IMR-90 (cell line): ENCODE results near the gene GRHL3. TPM values are rescaled to one million over a fixed set of nuclear protein-coding genes. Genes with fewer than 3 reads are reported as not detected.
A peak's percentile ranks its signal among the peaks of the same experiment; 100 is the strongest.

Experiments
- ATAC-seq: fragments of 200-7000 bp; cut with Tn5 transposase; 2 replicates; pipeline ENCODE4 v1.9.1; 2020; ENCODE audit warnings: low read depth, mild to moderate bottlenecking, moderate library complexity
- BruUV-seq: library from RNA; stranded (reverse); fragments of 400-500 nt; replicated peaks from 2 replicates; lab custom pipeline; 2021; lab: Mats Ljungman, UMichigan
- CTCF ChIA-PET: fragments of 300-600 bp; formaldehyde crosslinking; extraction: SDS; loops from one replicate; lab custom pipeline; 2021; ENCODE audit warnings: antibody characterized with exemption; lab: Yijun Ruan, JAX
- POLR2A ChIA-PET: fragments of 300-600 bp; sonication (Branson Sonifier 250); formaldehyde crosslinking; loops from one replicate; lab custom pipeline; 2022; ENCODE audit warnings: antibody characterized with exemption; ENCODE audit not compliant: unreplicated experiment; lab: Charles Lee
- DNase-seq: peaks from one replicate; pipeline ENCODE4 v3.0.0; 2013
- H2AFZ ChIP-seq: replicated peaks from 2 replicates; pipeline ENCODE3; 2013; ENCODE audit warnings: low read length, mild to moderate bottlenecking; ENCODE audit not compliant: poor library complexity
- H2AK5ac ChIP-seq: 2 replicates; pipeline ENCODE4 v1.6.1; 2013; ENCODE audit warnings: low read depth, low read length, inconsistent platforms
- H2AK9ac ChIP-seq: replicated peaks from 2 replicates; pipeline ENCODE3; 2013; ENCODE audit warnings: mild to moderate bottlenecking, low read depth, low read length, moderate library complexity; ENCODE audit not compliant: poor library complexity
- H2BK120ac ChIP-seq: 2 replicates; pipeline ENCODE4 v1.6.1; 2013; ENCODE audit warnings: low read depth, low read length, inconsistent platforms
- H2BK15ac ChIP-seq: 3 replicates; pipeline ENCODE4 v1.6.1; 2013; ENCODE audit warnings: low read depth, low read length, inconsistent platforms
- H2BK20ac ChIP-seq: 2 replicates; pipeline ENCODE4 v1.6.1; 2013; ENCODE audit warnings: low read depth, mild to moderate bottlenecking, inconsistent platforms, low read length, moderate library complexity
- H2BK5ac ChIP-seq: 2 replicates; pipeline ENCODE4 v1.6.1; 2013; ENCODE audit warnings: mild to moderate bottlenecking, low read depth, low read length, inconsistent platforms; ENCODE audit not compliant: poor library complexity, severe bottlenecking
- H3K14ac ChIP-seq: replicated peaks from 2 replicates; pipeline ENCODE4 v1.6.1; 2013; ENCODE audit warnings: low read depth, low read length, inconsistent platforms
- H3K18ac ChIP-seq: 2 replicates; pipeline ENCODE4 v1.6.1; 2013; ENCODE audit warnings: low read depth, low read length, control low read depth
- H3K23ac ChIP-seq: 2 replicates; pipeline ENCODE4 v1.6.1; 2013; ENCODE audit warnings: low read depth, low read length, inconsistent platforms
- H3K27ac ChIP-seq: 2 replicates; pipeline ENCODE4 v1.5.1; 2013; ENCODE audit warnings: mild to moderate bottlenecking, control low read depth, low read length; ENCODE audit not compliant: insufficient read depth
- H3K27me3 ChIP-seq: 2 replicates; pipeline ENCODE4 v1.6.1; 2013; ENCODE audit warnings: low read length; ENCODE audit not compliant: control insufficient read depth, insufficient read depth
- H3K36me3 ChIP-seq: 2 replicates; pipeline ENCODE4 v1.6.1; 2013; ENCODE audit warnings: low read length, mixed read lengths; ENCODE audit not compliant: control insufficient read depth, insufficient read depth
- H3K4ac ChIP-seq: 2 replicates; pipeline ENCODE4 v1.6.1; 2013; ENCODE audit warnings: low read depth, low read length, inconsistent platforms
- H3K4me1 ChIP-seq: 2 replicates; pipeline ENCODE4 v1.6.1; 2013; ENCODE audit warnings: low read length, mixed read lengths; ENCODE audit not compliant: control insufficient read depth, insufficient read depth
- H3K4me2 ChIP-seq: 2 replicates; pipeline ENCODE4 v1.6.1; 2013; ENCODE audit warnings: low read depth, mild to moderate bottlenecking, control low read depth, low read length, moderate library complexity
- H3K4me3 ChIP-seq: 2 replicates; pipeline ENCODE4 v1.5.1; 2013; ENCODE audit warnings: low read depth, mild to moderate bottlenecking, control low read depth, low read length, moderate library complexity; ENCODE audit not compliant: insufficient read depth
- H3K56ac ChIP-seq: 2 replicates; pipeline ENCODE4 v1.6.1; 2013; ENCODE audit warnings: low read length, inconsistent platforms; ENCODE audit not compliant: insufficient read depth; ENCODE audit errors: extremely low read depth
- H3K79me1 ChIP-seq, 2 experiments: 2 replicates each; pipeline ENCODE4 v1.6.1; 2013; ENCODE audit warnings: low read length in 2 of 2, inconsistent platforms in 1 of 2, low read depth in 1 of 2
- H3K9ac ChIP-seq: 2 replicates; pipeline ENCODE4 v1.6.1; 2013; ENCODE audit warnings: low read depth, low read length, control low read depth
- H3K9me1 ChIP-seq: 2 replicates; pipeline ENCODE4 v1.6.1; 2013; ENCODE audit warnings: low read length, inconsistent platforms; ENCODE audit not compliant: insufficient read depth
- H3K9me3 ChIP-seq: 2 replicates; pipeline ENCODE4 v1.6.1; 2013; ENCODE audit warnings: low read length; ENCODE audit not compliant: control insufficient read depth, insufficient read depth
- H4K20me1 ChIP-seq: 2 replicates; pipeline ENCODE4 v1.6.1; 2013; ENCODE audit warnings: low read length, inconsistent platforms; ENCODE audit not compliant: insufficient read depth
- H4K5ac ChIP-seq: 2 replicates; pipeline ENCODE4 v1.6.1; 2013; ENCODE audit warnings: mild to moderate bottlenecking, low read depth, low read length, control low read depth
- H4K8ac ChIP-seq, 2 experiments: 2 replicates each; pipeline ENCODE4 v1.6.1; 2013; ENCODE audit warnings: low read depth in 2 of 2, low read length in 2 of 2, control low read depth in 1 of 2, inconsistent platforms in 1 of 2
- H4K91ac ChIP-seq: 2 replicates; pipeline ENCODE4 v1.6.1; 2013; ENCODE audit warnings: low read depth, low read length, inconsistent platforms; ENCODE audit not compliant: insufficient read depth
- NFE2L2 ChIP-seq: fragments of 150-350 bp; IDR thresholded peaks from 2 replicates; pipeline ENCODE4 v1.6.1; 2016; ENCODE audit warnings: low read depth, mild to moderate bottlenecking, low read length
- RCOR1 ChIP-seq: IDR thresholded peaks from 2 replicates; pipeline ENCODE4 v1.6.1; 2012; ENCODE audit warnings: mild to moderate bottlenecking, low read length, improper control_type of control experiment; ENCODE audit not compliant: insufficient replicate concordance
- WGBS, 2 experiments: methylation state at CpG; one replicate each; pipeline versions ENCODE4 v1.1.5 to v1.1.7; 2013; ENCODE audit warnings: missing lambda C conversion rate in 2 of 2; ENCODE audit not compliant: insufficient read length in 1 of 2; ENCODE audit errors: extremely low coverage in 2 of 2; 5-methylcytosine and 5-hydroxymethylcytosine counted together
- dilution Hi-C: fragments of 300-500 bp; cut with HindIII; formaldehyde crosslinking; loops from one replicate; pipeline ENCODE4 v1.14.3; 2018; ENCODE audit warnings: low sequenced_read_pairs; ENCODE audit not compliant: unreplicated experiment
- in situ Hi-C: fragments of 300-500 bp; cut with MboI; formaldehyde crosslinking; loops from 3 replicates; pipeline ENCODE4 v1.14.3; 2019; ENCODE audit warnings: low sequenced_read_pairs, inconsistent platforms, mixed read lengths
- intact Hi-C: fragments of 100-400 bp; cut with micrococcal nuclease; formaldehyde crosslinking; loops from 2 replicates; pipeline ENCODE4 v1.10.0; 2022
- polyA plus RNA-seq, 3 experiments: library from polyadenylated mRNA; depleted of rRNA; stranded (reverse); fragments of >200 nt; gene quantifications; 2 replicates each; pipeline ENCODE4 v1.2.3, GENCODE V29; 2012; ENCODE audit warnings: low replicate concordance in 1 of 3
- total RNA-seq: library from RNA; depleted of rRNA; stranded (reverse); fragments of >200 nt; gene quantifications from 2 replicates; pipeline ENCODE4 v1.2.3, GENCODE V29; 2012
- TF ChIP-seq, protein P1 (sequence below): fragments of 150-350 bp; IDR thresholded peaks from 2 replicates; pipeline ENCODE4 v1.6.1; 2017; ENCODE audit warnings: mild to moderate bottlenecking, antibody characterized with exemption, low read length, low read depth
- TF ChIP-seq, protein P2 (sequence below): conservative IDR thresholded peaks from 2 replicates; pipeline ENCODE4 v1.5.1; 2012; ENCODE audit warnings: mild to moderate bottlenecking, low read depth, low read length, improper control_type of control experiment

Gene GRHL3
- total and polyA plus RNA-seq, 2 of the 4 experiments (the other 2 are of a cell fraction): not detected

DNA sequence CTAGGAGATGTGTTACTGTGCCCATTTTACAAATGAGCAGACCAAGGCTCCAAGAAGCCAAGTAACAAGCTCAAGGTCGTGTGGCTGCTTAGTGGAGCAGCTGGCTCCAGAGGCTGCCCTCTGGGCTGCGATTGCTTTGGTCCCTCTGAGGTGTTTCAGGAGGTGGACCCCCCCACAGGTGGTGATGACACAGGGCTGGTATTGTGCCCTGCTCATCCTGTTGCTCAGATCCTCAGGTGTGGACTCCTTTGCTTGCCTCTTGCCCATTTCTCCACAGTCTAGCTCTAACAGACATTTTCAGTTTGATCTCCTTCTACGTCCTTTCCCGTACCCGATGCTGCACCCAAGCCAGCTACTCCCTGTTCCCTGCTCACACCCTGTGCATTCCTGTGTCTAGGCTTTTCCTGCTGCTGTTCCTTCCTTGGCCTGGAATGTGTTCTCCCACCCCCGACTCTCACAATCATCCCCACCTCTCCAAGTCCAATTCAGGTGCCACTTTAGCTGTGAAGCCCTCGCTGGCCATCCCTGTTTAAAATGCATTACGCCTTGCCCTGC, 28.1 kb upstream of the GRHL3 start:
- H3K27me3 ChIP-seq: peaks cover 2% of the 10 kb centered on the region; the same call in 1 of the 2 replicates
- H2BK5ac ChIP-seq: no peak overlapping the region
- H3K9me3 ChIP-seq: no peaks in the 10 kb centered on the region
- DNase-seq (no peak), ATAC-seq (no peak)
- H3K4me3 ChIP-seq: no peak overlapping the region
- H2BK20ac ChIP-seq: no peak overlapping the region; the same call in 1 of the 2 replicates
- no peak overlapping the region for H4K5ac ChIP-seq
- H2AK5ac ChIP-seq: no peak overlapping the region
- H4K20me1 ChIP-seq: no peaks in the 10 kb centered on the region
- peaks cover 16% of the 10 kb centered on the region for H3K4me1 ChIP-seq
- no peak overlapping the region for H2AK9ac ChIP-seq
- H3K79me1 ChIP-seq: no peaks in the 10 kb centered on the region
- no peak overlapping the region for H4K8ac ChIP-seq
- BruUV-seq: no TSS peak
- no peak overlapping the region for H3K56ac ChIP-seq
- intact Hi-C loops: loop anchor here (10.0 kb wide), 1 partner anchor 94 kb away; no protein-coding TSS in a partner anchor
- no peak overlapping the region for H3K18ac ChIP-seq
- H2BK120ac ChIP-seq: no peak overlapping the region
- POLR2A ChIA-PET: no interaction called here
- no peak overlapping the region for H3K23ac ChIP-seq
- H2BK15ac ChIP-seq: 0 out of 3 replicates have a peak overlapping the region, but pooled peaks have one; percentile 21
- H3K4me2 ChIP-seq: no peak overlapping the region
- in situ Hi-C loops: no loop called here
- H4K91ac ChIP-seq: peak overlapping the region; percentile 2; the same call in 1 of the 2 replicates
- no peak overlapping the region for H3K14ac ChIP-seq
- H3K36me3 ChIP-seq: no peaks in the 10 kb centered on the region
- H3K9ac ChIP-seq: no peak overlapping the region
- H3K27ac ChIP-seq: no peak overlapping the region
- H3K4ac ChIP-seq: no peak overlapping the region; the same call in 1 of the 2 replicates
- CTCF ChIA-PET: interaction anchor here (0.8 kb wide), 1 partner anchor 48 kb away, joined by 4 read pairs; no protein-coding TSS in a partner anchor
- no peak overlapping the region for H2AFZ ChIP-seq
- TF ChIP-seq NFE2L2: no peak
- TF ChIP-seq RCOR1: no peak
- TF ChIP-seq, protein P1, sequence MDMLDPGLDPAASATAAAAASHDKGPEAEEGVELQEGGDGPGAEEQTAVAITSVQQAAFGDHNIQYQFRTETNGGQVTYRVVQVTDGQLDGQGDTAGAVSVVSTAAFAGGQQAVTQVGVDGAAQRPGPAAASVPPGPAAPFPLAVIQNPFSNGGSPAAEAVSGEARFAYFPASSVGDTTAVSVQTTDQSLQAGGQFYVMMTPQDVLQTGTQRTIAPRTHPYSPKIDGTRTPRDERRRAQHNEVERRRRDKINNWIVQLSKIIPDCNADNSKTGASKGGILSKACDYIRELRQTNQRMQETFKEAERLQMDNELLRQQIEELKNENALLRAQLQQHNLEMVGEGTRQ: no peak
- TF ChIP-seq, protein P2, sequence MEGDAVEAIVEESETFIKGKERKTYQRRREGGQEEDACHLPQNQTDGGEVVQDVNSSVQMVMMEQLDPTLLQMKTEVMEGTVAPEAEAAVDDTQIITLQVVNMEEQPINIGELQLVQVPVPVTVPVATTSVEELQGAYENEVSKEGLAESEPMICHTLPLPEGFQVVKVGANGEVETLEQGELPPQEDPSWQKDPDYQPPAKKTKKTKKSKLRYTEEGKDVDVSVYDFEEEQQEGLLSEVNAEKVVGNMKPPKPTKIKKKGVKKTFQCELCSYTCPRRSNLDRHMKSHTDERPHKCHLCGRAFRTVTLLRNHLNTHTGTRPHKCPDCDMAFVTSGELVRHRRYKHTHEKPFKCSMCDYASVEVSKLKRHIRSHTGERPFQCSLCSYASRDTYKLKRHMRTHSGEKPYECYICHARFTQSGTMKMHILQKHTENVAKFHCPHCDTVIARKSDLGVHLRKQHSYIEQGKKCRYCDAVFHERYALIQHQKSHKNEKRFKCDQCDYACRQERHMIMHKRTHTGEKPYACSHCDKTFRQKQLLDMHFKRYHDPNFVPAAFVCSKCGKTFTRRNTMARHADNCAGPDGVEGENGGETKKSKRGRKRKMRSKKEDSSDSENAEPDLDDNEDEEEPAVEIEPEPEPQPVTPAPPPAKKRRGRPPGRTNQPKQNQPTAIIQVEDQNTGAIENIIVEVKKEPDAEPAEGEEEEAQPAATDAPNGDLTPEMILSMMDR: no peak
- peaks cover 12% of the 10 kb centered on the region for H3K9me1 ChIP-seq
- dilution Hi-C loops: no loop called here
- WGBS, 2 experiments: 85% methylated on average over 4 of the region's 8 CpGs; no CpG with 5 or more reads in 1 of the 2 experiments
